SK-N-SH (cell line): ENCODE data around the gene NHP2.

Source experiments
- EZH2phosphoT487 ChIP-seq: fragments of 200-600 bp; sonication (generic); IDR thresholded peaks from 2 replicates; pipeline ENCODE4 v1.6.1; 2017; ENCODE audit warnings: low read depth, mixed run types, mild to moderate bottlenecking, antibody characterized with exemption, moderate library complexity, borderline replicate concordance
- FOXJ3 ChIP-seq: sonication (generic); formaldehyde crosslinking; IDR thresholded peaks from 2 replicates; pipeline ENCODE4 v1.5.1; 2020; ENCODE audit warnings: mild to moderate bottlenecking, missing genetic modification reagents
- GATA2 ChIP-seq: sonication (generic); formaldehyde crosslinking; IDR thresholded peaks from 2 replicates; pipeline ENCODE4 v1.5.0; 2020; ENCODE audit warnings: mild to moderate bottlenecking, missing genetic modification reagents
- NRF1 ChIP-seq: IDR thresholded peaks from 2 replicates; pipeline ENCODE4 v1.6.1; 2012; ENCODE audit warnings: low read depth, mild to moderate bottlenecking, low read length
- POLR2AphosphoS5 ChIP-seq: IDR thresholded peaks from 2 replicates; pipeline ENCODE4 v1.6.1; 2012; ENCODE audit warnings: low read depth, low read length
- RXRA ChIP-seq: IDR thresholded peaks from 2 replicates; pipeline ENCODE4 v1.4.0; 2012; ENCODE audit warnings: low read depth, mild to moderate bottlenecking, borderline replicate concordance
- TF ChIP-seq, protein P1 (sequence below): IDR thresholded peaks from 2 replicates; pipeline ENCODE4 v1.4.0; 2012; ENCODE audit warnings: low read depth
- TF ChIP-seq, protein P2 (sequence below): fragments of 200-600 bp; sonication (generic); IDR thresholded peaks from 2 replicates; pipeline ENCODE4 v1.6.1; 2017; ENCODE audit warnings: antibody characterized with exemption, mild to moderate bottlenecking, moderate library complexity
- TF ChIP-seq, protein P3 (sequence below): IDR thresholded peaks from 2 replicates; pipeline ENCODE4; 2012

- TF ChIP-seq POLR2AphosphoS5: no peak
- TF ChIP-seq, protein P1, sequence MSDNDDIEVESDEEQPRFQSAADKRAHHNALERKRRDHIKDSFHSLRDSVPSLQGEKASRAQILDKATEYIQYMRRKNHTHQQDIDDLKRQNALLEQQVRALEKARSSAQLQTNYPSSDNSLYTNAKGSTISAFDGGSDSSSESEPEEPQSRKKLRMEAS: no peak
- TF ChIP-seq, protein P2, sequence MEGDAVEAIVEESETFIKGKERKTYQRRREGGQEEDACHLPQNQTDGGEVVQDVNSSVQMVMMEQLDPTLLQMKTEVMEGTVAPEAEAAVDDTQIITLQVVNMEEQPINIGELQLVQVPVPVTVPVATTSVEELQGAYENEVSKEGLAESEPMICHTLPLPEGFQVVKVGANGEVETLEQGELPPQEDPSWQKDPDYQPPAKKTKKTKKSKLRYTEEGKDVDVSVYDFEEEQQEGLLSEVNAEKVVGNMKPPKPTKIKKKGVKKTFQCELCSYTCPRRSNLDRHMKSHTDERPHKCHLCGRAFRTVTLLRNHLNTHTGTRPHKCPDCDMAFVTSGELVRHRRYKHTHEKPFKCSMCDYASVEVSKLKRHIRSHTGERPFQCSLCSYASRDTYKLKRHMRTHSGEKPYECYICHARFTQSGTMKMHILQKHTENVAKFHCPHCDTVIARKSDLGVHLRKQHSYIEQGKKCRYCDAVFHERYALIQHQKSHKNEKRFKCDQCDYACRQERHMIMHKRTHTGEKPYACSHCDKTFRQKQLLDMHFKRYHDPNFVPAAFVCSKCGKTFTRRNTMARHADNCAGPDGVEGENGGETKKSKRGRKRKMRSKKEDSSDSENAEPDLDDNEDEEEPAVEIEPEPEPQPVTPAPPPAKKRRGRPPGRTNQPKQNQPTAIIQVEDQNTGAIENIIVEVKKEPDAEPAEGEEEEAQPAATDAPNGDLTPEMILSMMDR: no peak
- no peak for TF ChIP-seq GATA2 (CRISPR knock-in tag)
- no peak for TF ChIP-seq EZH2phosphoT487
- TF ChIP-seq NRF1: no peak
- TF ChIP-seq, protein P3, sequence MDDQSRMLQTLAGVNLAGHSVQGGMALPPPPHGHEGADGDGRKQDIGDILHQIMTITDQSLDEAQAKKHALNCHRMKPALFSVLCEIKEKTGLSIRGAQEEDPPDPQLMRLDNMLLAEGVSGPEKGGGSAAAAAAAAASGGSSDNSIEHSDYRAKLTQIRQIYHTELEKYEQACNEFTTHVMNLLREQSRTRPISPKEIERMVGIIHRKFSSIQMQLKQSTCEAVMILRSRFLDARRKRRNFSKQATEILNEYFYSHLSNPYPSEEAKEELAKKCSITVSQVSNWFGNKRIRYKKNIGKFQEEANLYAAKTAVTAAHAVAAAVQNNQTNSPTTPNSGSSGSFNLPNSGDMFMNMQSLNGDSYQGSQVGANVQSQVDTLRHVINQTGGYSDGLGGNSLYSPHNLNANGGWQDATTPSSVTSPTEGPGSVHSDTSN: no peak
- no peak for TF ChIP-seq FOXJ3 (CRISPR knock-in tag)
- no peak for TF ChIP-seq RXRA
Observed at GRCh38 chr5:178116143-178116885, 37.4 kb downstream of the NHP2 start.
